ENCODE results near the gene CHD3. TPM values are rescaled to one million over a fixed set of nuclear protein-coding genes. Genes with fewer than 3 reads are reported as not detected.

Gene CHD3
- total RNA-seq, 4 donors from 2014 or later, result 47.0 to 77.6 (median 57.3) TPM

DNA sequence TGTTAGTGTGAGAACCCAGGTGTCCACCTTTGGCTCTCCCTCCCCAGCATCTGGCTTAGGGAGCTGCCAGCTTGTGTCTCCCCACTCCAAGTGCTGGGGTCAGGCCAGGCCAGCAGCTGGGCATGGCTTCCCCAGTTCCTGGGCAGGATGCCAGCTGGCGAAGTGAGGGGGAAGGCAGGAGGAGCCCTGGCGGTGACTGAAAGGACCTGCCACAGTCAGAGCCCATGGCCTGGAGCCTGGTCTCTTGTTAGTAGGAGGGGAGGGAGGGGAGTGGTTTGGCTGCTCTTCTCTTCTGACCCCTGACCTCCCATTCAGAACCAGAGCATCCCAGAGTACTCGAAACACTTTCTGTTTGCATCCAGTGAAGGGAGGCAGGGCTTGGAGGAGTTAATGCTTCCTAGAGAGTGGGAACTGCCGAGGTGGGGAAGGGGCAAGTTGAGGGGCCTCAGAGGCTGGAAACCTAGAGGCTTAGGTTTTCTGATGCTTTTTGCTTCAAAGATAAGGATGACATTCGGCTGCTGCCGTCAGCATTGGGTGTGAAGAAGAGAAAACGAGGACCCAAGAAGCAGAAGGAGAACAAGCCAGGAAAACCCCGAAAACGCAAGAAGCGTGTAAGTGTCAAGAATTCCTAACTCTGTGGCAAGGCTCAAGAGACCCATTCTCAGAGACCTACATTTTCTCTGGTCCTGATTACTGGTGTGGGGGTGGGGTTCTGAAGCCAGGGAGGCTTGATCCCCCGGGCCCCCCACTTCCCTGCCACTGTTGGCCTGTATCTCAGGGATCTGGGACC is 772 bp downstream of the CHD3 start:
- DNase-seq (ENCODE audit: low spot score) (peak; percentile 90), ATAC-seq (ENCODE audit: low FRiP score) (peak; percentile 62)
- TF ChIP-seq, protein P1, sequence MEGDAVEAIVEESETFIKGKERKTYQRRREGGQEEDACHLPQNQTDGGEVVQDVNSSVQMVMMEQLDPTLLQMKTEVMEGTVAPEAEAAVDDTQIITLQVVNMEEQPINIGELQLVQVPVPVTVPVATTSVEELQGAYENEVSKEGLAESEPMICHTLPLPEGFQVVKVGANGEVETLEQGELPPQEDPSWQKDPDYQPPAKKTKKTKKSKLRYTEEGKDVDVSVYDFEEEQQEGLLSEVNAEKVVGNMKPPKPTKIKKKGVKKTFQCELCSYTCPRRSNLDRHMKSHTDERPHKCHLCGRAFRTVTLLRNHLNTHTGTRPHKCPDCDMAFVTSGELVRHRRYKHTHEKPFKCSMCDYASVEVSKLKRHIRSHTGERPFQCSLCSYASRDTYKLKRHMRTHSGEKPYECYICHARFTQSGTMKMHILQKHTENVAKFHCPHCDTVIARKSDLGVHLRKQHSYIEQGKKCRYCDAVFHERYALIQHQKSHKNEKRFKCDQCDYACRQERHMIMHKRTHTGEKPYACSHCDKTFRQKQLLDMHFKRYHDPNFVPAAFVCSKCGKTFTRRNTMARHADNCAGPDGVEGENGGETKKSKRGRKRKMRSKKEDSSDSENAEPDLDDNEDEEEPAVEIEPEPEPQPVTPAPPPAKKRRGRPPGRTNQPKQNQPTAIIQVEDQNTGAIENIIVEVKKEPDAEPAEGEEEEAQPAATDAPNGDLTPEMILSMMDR (IDR thresholded peaks at IDR 0.05), result no peak

DNA sequence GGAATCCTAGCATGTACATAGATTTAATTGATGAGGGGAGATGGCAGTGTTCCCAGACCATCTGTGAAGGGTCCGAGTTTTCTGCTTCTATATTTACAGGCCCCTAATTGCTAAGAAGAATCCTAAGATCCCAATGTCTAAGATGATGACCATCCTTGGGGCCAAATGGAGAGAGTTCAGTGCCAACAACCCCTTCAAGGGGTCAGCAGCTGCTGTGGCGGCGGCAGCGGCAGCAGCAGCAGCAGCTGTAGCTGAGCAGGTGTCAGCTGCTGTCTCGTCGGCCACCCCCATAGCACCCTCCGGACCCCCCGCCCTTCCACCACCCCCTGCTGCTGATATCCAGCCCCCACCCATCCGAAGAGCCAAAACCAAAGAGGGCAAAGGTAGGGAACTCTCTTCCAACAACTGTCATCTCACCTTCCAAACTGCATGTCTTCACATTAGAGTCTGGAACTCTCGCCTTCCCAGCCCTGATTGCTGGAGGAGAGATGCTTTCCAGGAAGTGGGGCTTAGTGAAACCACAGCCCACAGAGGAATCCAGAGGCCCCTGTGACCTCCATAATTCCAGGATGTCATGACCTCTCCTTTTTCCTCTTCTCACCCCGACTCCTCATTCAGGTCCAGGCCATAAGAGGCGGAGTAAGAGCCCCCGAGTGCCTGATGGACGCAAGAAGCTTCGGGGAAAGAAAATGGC is 4.7 kb downstream of the CHD3 start:
- DNase-seq (ENCODE audit: low spot score) (no peak), ATAC-seq (ENCODE audit: low FRiP score) (no peak)
- TF ChIP-seq, protein P1 (IDR thresholded peaks at IDR 0.05), result no peak

DNA sequence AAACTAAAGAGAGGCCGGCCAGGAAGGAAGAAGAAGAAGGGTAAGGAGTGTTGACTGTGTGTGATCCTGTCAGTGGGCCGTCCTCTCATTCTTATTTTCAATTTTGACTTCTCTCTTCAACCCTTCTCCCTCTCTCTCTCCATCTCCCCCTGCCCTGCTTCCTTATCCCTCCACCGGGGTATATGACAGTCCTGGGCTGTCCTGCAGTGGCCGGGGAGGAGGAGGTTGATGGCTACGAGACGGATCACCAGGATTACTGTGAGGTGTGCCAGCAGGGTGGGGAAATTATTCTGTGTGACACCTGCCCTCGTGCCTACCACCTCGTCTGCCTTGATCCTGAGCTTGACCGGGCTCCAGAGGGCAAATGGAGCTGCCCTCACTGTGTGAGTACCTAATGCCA is 5.6 kb downstream of the CHD3 start:
- TF ChIP-seq, protein P1 (IDR thresholded peaks at IDR 0.05), result no peak
- ATAC-seq (ENCODE audit: low FRiP score) (no peak), DNase-seq (ENCODE audit: low spot score) (no peak)

- ATAC-seq (ENCODE audit: low FRiP score) (no peak), DNase-seq (ENCODE audit: low spot score) (no peak)
- TF ChIP-seq, protein P1 (IDR thresholded peaks at IDR 0.05), result no peak
Observed at GRCh38 chr17:7894866-7895265, 6.3 kb downstream of the CHD3 start.

GRCh38 chr17:7897090-7897489 is 8.5 kb downstream of the CHD3 start:
- TF ChIP-seq, protein P1 (IDR thresholded peaks at IDR 0.05), result no peak
- no peak for DNase-seq (ENCODE audit: low spot score)
- ATAC-seq (ENCODE audit: low FRiP score), result no peak

DNA sequence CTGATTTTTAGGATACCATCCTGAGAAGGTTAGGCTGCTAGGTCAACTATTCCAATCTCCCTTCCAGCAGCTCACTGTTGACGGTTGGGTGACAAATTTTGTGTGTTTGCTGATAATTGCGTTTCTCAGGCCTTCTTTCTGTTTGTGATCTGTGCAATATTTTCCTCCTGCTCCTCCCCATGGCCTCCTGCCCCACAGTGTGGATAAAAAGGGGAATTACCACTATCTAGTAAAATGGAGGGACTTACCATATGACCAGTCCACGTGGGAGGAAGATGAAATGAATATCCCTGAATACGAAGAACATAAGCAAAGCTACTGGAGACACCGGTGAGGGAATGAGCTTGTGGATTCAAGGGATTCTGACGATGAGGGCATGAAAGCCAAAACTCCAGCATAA is 9.2 kb downstream of the CHD3 start:
- DNase-seq (ENCODE audit: low spot score) (no peak), ATAC-seq (ENCODE audit: low FRiP score) (peak; percentile 79)
- TF ChIP-seq, protein P1 (IDR thresholded peaks at IDR 0.05), result peak in 1 of 3 donors; percentile 15

Measured in omental fat pad (tissue), 4 donors.